Ramos (cell line): ENCODE measurements around the gene PHTF1.
"Not testable (repeated sequence)": the region's sequence is repeated elsewhere in the genome, so short reads cannot be mapped to it uniquely, and the experiment has no call there.

Experiments used
- in situ Hi-C: fragments of 300-500 bp; cut with MboI; formaldehyde crosslinking; loops from one replicate; pipeline ENCODE4 v1.14.3; 2022; ENCODE audit warnings: low sequenced_read_pairs; ENCODE audit not compliant: unreplicated experiment

Gene PHTF1

DNA sequence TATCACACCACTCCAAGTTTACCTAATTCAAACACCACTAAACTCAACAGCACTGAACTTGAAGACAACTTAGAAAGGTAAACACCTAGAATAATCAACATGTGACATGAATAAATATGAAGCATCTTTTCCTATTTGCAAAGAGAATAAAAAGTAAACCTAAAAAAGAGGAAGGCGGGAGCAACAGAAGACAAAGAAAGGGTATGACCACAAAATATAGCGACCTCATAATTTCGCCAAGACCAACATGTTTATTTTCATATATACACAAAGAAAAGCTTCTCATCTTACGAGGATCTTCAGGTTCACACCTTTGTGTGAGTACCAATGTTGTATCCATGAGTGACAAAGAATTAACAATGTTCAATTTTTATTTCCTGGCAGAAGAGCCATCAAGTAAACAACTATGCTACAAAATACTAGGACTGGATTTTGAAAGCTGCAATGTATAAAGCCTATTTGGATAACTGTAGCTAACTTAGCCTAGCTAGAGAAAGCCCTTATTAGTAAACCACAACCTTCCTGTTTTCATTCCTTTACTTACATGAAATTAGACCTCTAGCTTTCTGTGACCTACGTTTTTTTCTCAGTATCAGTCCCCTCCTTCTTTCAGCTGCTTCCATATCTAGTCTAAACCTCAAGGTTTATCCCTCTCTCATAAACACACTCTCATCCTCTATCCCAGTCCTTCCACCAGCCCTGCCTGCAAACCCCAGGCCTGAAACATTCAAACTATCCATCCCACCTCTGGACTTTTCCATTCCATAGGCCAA lies 21.3 kb upstream of the PHTF1 start:
- in situ Hi-C loops: no loop called here

DNA sequence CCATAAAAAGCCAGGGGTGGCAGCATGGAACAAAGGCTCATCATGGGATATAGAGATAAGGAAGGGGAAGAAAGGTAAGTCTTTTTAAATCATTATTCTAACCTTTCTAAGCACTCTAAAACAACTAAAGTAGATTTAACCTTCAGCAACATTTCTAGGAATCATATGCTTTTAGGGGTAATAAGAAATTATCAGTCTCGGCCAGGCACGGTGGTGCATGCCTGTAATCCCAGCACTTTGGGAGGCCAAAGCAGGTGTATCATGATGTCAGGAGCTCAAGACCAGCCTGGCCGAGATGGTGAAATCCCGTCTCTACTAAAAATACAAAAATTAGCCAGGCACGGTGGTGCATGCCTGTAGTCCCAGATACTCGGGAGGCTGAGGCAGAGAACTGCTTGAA lies 20.3 kb upstream of the PHTF1 start:
- in situ Hi-C loops: no loop called here

DNA sequence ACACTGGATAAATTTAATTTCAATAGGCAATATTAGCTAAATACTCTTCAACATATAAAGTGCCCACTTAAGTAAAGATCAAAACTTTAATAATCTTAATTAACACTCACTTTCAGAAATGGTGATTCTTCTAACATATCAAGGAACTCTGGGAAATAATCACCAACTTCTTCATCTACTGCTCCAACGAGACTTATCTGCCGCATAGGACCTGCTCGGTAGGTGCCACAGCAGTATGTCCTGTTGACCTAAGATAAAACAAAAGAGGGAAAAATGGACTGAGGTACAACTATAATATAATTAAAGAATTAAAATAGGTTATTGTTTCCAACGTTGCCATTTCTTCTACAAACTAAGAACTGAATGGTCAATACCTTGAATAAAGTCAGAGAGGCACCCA lies 18.3 kb upstream of the PHTF1 start:
- in situ Hi-C loops: no loop called here

DNA sequence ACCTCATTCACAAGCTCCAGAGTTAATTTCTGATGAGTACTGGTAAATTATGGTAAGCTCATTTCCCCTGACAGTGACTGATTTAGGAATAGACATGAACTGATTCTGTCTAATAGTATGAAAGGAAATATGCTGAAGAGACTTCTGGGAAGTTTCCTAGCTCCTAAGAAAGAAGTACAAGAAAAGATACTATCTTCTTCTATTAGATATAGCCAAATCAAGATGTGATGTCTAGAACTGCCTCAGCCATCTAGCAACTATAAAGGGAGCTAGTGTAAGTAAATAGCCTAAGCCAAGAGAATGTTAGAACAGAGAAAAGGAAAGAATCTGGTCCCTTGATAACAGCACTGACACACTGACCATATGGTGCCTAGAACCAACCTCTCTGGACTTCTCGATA lies 10.7 kb upstream of the PHTF1 start:
- in situ Hi-C loops: no loop called here

DNA sequence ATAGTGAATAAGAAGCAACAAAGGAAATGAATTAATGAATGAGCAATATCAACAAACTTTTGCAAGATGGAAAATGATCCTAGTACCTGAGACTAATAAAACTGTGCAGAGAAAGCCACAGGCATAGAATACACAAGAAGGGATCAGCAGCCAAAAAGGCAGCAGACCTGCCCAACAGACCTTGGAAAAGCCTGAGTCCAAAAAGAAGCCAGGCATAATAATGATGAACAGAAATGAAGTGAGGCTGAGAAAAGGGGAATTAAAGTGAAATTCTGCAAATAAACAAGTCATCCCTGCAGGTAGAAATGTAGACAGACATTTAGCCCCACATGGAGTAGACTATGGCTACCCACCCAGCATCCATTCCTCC lies 10.3 kb upstream of the PHTF1 start:
- in situ Hi-C loops: no loop called here

GRCh38 chr1:113768916-113769600 lies 9.8 kb upstream of the PHTF1 start:
- in situ Hi-C loops: no loop called here

DNA sequence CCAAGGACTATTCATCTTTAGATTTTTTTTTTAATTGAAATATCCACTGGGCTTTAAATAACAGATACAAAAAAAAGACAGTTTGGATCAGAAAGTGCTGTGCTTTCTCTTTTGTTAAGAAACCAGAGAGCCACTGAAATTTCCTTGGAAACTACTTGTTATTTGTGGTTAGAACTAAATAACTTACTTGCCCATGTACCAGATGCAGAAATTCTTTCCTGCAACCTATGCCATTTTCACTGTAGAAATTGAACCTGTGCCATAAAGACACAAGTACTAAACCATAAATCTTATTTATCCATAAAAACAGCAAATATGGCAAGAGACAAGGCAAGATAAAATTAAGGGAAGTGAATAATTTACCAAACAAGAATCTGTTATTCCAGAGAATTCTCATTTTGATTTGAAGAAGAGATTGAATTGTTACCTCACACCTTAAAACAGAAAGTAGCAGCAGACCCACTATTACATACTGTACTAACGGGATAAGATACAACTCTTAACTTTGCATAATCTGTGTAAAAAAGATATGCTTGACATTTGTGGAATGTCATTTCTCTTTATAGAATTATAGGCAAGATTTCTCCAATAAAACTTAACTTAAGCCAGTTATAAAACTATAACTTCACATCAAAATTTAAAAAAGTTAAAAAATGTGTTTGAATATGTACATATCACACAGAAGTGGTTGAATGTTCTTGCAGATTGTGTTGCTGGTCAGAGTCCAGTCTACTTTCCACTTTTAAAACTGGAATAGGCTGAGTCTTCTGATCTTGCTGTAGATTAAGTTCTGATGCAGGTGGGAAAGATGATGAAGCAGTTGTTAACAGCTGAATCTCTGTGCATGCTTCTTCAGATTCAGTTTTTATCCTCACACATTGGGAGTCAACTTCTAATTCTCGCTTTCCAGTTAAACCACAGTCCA lies 6.3 kb upstream of the PHTF1 start:
- in situ Hi-C loops: no loop called here

- in situ Hi-C loops: no loop called here
Observed at GRCh38 chr1:113763661-113764060, 4.4 kb upstream of the PHTF1 start.

DNA sequence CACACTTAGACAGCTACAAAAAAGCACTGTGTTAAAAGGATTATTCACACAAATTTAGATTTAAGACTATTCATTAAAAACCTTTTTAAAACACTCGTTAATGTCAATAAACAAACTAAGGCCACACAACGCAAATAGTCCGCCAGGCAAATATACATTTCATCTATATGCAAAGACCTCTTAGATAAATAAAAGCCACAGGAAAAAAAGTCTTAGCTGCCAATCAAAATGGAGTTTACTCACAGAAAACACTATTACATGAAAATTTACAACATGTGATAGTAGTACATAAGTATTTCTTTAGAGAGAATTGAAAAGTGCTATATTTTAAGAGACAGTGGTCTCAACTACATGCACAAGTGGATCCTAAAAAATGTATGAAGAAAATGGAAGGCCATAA lies 2.7 kb upstream of the PHTF1 start:
- in situ Hi-C loops: no loop called here

- in situ Hi-C loops: no loop called here
Observed at GRCh38 chr1:113760102-113761080, 1.1 kb upstream of the PHTF1 start.

- in situ Hi-C loops: no loop called here
Observed at GRCh38 chr1:113758631-113759332, 504 bp downstream of the PHTF1 start.

- in situ Hi-C loops: no loop called here
Observed at GRCh38 chr1:113756461-113756860, 2.8 kb downstream of the PHTF1 start.

GRCh38 chr1:113753333-113753732 lies 6.0 kb downstream of the PHTF1 start:
- in situ Hi-C loops: not testable (repeated sequence)

GRCh38 chr1:113751516-113751915 lies 7.8 kb downstream of the PHTF1 start:
- in situ Hi-C loops: no loop called here

GRCh38 chr1:113751114-113751513 lies 8.2 kb downstream of the PHTF1 start:
- in situ Hi-C loops: no loop called here

DNA sequence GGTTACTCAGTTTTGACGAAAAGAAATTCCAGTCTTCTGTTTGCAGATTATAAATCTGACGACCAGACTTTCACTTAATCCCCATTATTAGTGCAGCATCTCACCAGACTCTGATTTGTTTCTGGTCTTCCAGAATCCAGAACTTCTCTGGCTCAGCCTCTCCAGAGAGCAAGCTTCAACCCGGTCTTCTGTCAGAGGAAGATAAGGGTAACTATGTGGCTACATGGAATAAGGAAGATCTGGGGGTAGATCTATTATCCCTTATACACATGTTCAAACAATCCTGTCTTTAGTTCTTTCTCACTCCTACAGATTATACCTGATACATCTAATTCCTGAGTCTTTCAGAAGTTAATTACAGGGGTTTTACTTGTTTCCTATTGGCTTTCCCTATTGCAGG lies 9.9 kb downstream of the PHTF1 start:
- in situ Hi-C loops: no loop called here

DNA sequence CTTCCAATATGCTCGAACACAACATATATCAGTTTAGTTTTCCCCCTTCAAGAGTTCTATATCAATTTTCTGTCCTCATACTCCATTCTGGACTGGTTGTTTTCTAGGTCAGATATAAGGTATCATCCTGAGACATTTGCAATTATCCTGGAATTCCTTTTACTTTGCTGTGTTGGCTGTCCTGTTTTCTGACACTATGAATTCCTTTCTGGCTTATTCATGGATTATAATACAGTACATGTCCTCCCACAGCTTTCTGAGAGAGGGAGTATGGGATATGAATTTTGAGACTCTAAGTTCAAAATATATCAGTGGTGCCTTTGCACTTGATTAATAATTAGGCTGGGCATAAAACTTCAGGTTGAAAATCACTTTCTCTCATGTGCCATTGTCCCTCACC lies 11.9 kb downstream of the PHTF1 start:
- in situ Hi-C loops: no loop called here

GRCh38 chr1:113745425-113745824 lies 13.9 kb downstream of the PHTF1 start:
- in situ Hi-C loops: no loop called here

DNA sequence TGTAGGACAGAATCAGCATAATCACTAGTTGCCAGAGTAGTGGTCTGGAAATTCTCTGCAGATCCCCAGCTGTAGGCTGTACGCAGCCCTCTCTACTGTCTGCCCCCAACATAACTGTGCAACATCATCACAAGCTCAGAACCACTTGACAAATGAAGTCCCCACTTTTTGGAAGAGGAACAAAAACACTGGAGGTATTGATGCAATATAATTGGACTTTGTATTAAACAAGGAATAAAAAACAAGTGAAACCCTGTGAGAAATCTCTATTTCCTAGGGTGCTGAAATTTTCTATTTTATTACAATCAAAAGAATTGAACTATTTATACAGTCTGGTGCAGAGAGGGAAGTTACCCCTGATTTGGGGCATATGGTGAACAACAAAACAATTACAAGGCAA lies 15.2 kb downstream of the PHTF1 start:
- in situ Hi-C loops: no loop called here
